MM.1S (cell line): Measurements from ENCODE around the gene GABBR1.
A peak's percentile ranks its signal among the peaks of the same experiment; 100 is the strongest.

Experiments
- DNase-seq: peaks from one replicate; pipeline ENCODE4 v3.0.0-alpha.2; 2015
- H2AFZ ChIP-seq: fragments of 300-600 bp; sonication (generic); 2 replicates; pipeline ENCODE4 v1.6.0; 2016; ENCODE audit warnings: antibody characterized with exemption, low read length
- H3F3A ChIP-seq: fragments of 300-600 bp; sonication (generic); 2 replicates; pipeline ENCODE4 v1.6.1; 2016; ENCODE audit warnings: mild to moderate bottlenecking, antibody characterized with exemption, low read length, moderate library complexity, mixed read lengths; ENCODE audit not compliant: insufficient read depth
- H3K27ac ChIP-seq: fragments of 300-600 bp; sonication (generic); 2 replicates; pipeline ENCODE4 v1.5.1; 2016; ENCODE audit warnings: mild to moderate bottlenecking, low read length
- H3K27me3 ChIP-seq: fragments of 300-600 bp; sonication (generic); replicated peaks from 2 replicates; pipeline ENCODE4 v1.6.0; 2016; ENCODE audit warnings: low read length; ENCODE audit not compliant: insufficient read depth
- H3K36me3 ChIP-seq: fragments of 300-600 bp; sonication (generic); replicated peaks from 2 replicates; pipeline ENCODE4 v1.6.1; 2016; ENCODE audit warnings: mild to moderate bottlenecking, low read length, mixed read lengths; ENCODE audit not compliant: insufficient read depth
- H3K4me1 ChIP-seq: fragments of 300-600 bp; sonication (generic); 2 replicates; pipeline ENCODE4 v1.6.1; 2016; ENCODE audit warnings: low read length, mixed read lengths
- H3K4me2 ChIP-seq: fragments of 300-600 bp; sonication (generic); 2 replicates; pipeline ENCODE4 v1.6.0; 2016; ENCODE audit warnings: low read depth, low read length
- H3K4me3 ChIP-seq: fragments of 300-600 bp; sonication (generic); 2 replicates; pipeline ENCODE4 v1.5.1; 2016; ENCODE audit warnings: low read length, mixed read lengths
- H3K79me2 ChIP-seq: fragments of 300-600 bp; sonication (generic); 2 replicates; pipeline ENCODE4 v1.6.1; 2016; ENCODE audit warnings: mixed run types, low read length, mixed read lengths
- H3K9ac ChIP-seq: fragments of 300-600 bp; sonication (generic); 2 replicates; pipeline ENCODE4 v1.6.1; 2016; ENCODE audit warnings: low read length, mixed read lengths
- H3K9me2 ChIP-seq: fragments of 300-600 bp; sonication (generic); replicated peaks from 2 replicates; pipeline ENCODE4 v1.6.1; 2016; ENCODE audit warnings: mild to moderate bottlenecking, low read length, mixed read lengths; ENCODE audit not compliant: insufficient read depth
- H3K9me3 ChIP-seq: fragments of 300-600 bp; sonication (generic); replicated peaks from 2 replicates; pipeline ENCODE4 v1.6.1; 2016; ENCODE audit warnings: mild to moderate bottlenecking, low read length, mixed read lengths; ENCODE audit not compliant: insufficient read depth
- H4K20me1 ChIP-seq: fragments of 300-600 bp; sonication (generic); 2 replicates; pipeline ENCODE4 v1.6.1; 2016; ENCODE audit warnings: mild to moderate bottlenecking, low read length, moderate library complexity, mixed read lengths; ENCODE audit not compliant: insufficient read depth
- CTCF ChIP-seq: fragments of 300-600 bp; sonication (generic); IDR thresholded peaks from 2 replicates; pipeline ENCODE4 v1.5.1; 2016; ENCODE audit warnings: antibody characterized with exemption, low read length, mixed read lengths
- EZH2 ChIP-seq: fragments of 300-600 bp; sonication (generic); optimal IDR thresholded peaks from 2 replicates; pipeline ENCODE3; 2017; ENCODE audit warnings: low read depth, mild to moderate bottlenecking, antibody characterized with exemption, low read length, mixed read lengths
- EZH2phosphoT487 ChIP-seq: fragments of 300-600 bp; sonication (generic); IDR thresholded peaks from 2 replicates; pipeline ENCODE4 v1.6.1; 2018; ENCODE audit warnings: antibody characterized with exemption, low read length

GABBR1 gene

GRCh38 chr6:29563435-29563965 lies 69.5 kb downstream of the GABBR1 start:
- H3K79me2 ChIP-seq = no peaks in the 10 kb centered on the region
- H3K27ac ChIP-seq = no peak overlapping the region
- no peaks in the 10 kb centered on the region for H3K36me3 ChIP-seq
- no peaks in the 10 kb centered on the region for H4K20me1 ChIP-seq
- no peak overlapping the region for H3K4me2 ChIP-seq
- H3K27me3 ChIP-seq = no peaks in the 10 kb centered on the region
- no peak overlapping the region for H3K9ac ChIP-seq
- H3F3A ChIP-seq = no peaks in the 10 kb centered on the region
- H3K9me3 ChIP-seq = no peaks in the 10 kb centered on the region
- H3K9me2 ChIP-seq = no peaks in the 10 kb centered on the region
- TF ChIP-seq CTCF (no peak), EZH2phosphoT487 (no peak), EZH2 (no peak)
- no peak overlapping the region for H2AFZ ChIP-seq
- H3K4me3 ChIP-seq = no peak overlapping the region
- peak; percentile 18 for DNase-seq
- H3K4me1 ChIP-seq = peaks cover 12% of the 10 kb centered on the region

GRCh38 chr6:29561606-29562181 lies 71.3 kb downstream of the GABBR1 start:
- no peak overlapping the region for H3K27ac ChIP-seq
- no peaks in the 10 kb centered on the region for H3F3A ChIP-seq
- H3K4me2 ChIP-seq = no peak overlapping the region
- no peaks in the 10 kb centered on the region for H3K27me3 ChIP-seq
- no peak overlapping the region for H3K4me3 ChIP-seq
- DNase-seq = no peak
- H3K9me3 ChIP-seq = no peaks in the 10 kb centered on the region
- peaks cover 12% of the 10 kb centered on the region for H3K4me1 ChIP-seq
- TF ChIP-seq EZH2 = no peak
- no peak for TF ChIP-seq EZH2phosphoT487
- no peak for TF ChIP-seq CTCF
- H3K9ac ChIP-seq = no peak overlapping the region
- no peaks in the 10 kb centered on the region for H4K20me1 ChIP-seq
- H2AFZ ChIP-seq = no peak overlapping the region
- H3K79me2 ChIP-seq = no peaks in the 10 kb centered on the region
- H3K36me3 ChIP-seq = no peaks in the 10 kb centered on the region
- no peaks in the 10 kb centered on the region for H3K9me2 ChIP-seq

GRCh38 chr6:29561091-29561490 lies 71.9 kb downstream of the GABBR1 start:
- H3K9me2 ChIP-seq = no peaks in the 10 kb centered on the region
- H3K9me3 ChIP-seq = no peaks in the 10 kb centered on the region
- no peaks in the 10 kb centered on the region for H3F3A ChIP-seq
- H3K4me1 ChIP-seq = peaks cover 12% of the 10 kb centered on the region
- DNase-seq = no peak
- no peaks in the 10 kb centered on the region for H4K20me1 ChIP-seq
- no peak overlapping the region for H2AFZ ChIP-seq
- H3K27me3 ChIP-seq = no peaks in the 10 kb centered on the region
- TF ChIP-seq CTCF = no peak
- no peak for TF ChIP-seq EZH2phosphoT487
- TF ChIP-seq EZH2 = no peak
- no peaks in the 10 kb centered on the region for H3K36me3 ChIP-seq
- H3K79me2 ChIP-seq = no peaks in the 10 kb centered on the region
- no peak overlapping the region for H3K4me2 ChIP-seq
- H3K9ac ChIP-seq = no peak overlapping the region
- H3K27ac ChIP-seq = no peak overlapping the region
- H3K4me3 ChIP-seq = no peak overlapping the region
